ENCODE measurements around the gene NKAIN4.
"Not testable (repeated sequence)": the region's sequence is repeated elsewhere in the genome, so short reads cannot be mapped to it uniquely, and the experiment has no call there.

NKAIN4 gene

GRCh38 chr20:63255931-63256704 is 1.9 kb upstream of the NKAIN4 start:
- no peak for DNase-seq

DNA sequence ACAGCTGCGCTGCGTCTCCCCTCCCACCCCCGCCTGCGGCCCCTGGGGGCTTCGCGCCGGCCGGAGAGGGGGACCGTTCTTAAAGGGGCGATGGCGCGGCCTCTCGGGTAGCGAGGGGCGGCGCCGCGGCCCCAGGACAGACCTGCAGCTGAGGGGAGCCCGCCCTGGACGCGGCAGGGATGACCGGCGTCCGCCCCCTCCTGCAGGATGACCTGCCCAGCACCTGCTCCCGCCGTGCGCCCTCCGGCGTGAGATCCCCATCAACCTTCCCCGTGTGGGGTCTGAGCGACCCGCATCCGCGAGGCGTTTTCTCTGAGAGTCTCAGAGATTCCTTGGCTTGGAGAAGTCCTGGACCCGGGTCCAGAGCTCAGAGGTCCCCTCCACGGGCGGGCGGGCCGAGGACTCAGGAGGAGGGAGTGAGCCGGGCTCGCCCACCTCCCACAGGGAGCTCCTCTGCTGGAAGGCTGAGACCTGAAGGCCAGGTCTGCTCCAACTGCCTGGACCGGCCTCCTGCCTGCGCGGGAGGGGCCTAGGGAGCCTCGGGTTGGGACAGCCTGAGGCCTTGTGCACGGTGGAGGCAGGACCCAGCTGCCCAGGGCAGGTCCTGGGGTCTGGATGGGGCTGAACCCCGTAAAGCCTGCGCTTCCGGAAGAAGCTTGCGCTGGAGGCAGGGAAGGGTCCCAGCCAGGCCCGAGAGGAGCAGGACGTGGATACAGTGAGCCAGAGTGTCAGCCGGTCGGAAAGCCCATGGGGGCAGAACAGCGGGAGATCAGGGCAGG is 532 bp upstream of the NKAIN4 start:
- no peak for DNase-seq

GRCh38 chr20:63253438-63254231 is 628 bp downstream of the NKAIN4 start:
- no peak for DNase-seq

DNA sequence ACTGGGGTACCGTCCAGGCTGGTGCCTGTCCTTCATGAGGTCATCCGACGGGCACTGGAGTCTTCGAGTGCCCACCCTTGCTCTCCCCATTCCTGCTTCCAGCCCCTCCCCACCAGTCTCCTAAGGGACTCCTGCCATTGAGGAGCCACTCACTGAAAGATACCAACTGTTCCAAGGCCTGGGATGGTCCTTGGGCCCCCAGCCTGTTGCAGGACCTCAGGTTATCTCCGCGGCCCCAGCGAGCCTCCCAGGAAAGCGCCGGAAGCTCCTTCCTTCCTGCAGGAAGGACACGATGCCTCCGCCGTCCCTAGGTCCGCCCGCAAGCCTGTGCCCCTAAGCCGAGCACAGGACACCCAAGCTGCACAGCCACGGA is 1.2 kb downstream of the NKAIN4 start:
- DNase-seq: no peak

DNA sequence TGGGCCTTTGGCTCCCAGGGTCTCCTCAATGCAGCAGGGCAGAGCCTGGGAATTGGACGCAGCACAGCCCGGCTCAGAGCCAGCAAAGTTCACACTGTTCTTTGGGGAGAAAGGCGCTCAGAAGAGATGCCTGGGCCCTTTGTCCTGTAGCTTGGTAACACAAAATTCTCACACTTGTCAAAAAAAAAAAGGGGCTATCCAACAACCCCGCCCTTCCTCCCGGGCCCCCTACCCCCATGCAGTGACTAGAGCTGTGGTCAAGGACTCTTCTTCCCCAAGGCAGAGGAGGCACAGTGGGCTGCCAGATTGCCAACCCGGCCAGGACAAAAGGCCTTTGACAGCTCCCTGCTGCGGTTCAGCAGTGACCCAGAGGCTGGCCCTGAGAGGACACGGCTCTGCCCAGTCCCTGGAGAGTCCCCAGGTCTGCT is 2.0 kb downstream of the NKAIN4 start:
- no peak for DNase-seq

- not testable (repeated sequence) for DNase-seq
Measured at GRCh38 chr20:63251350-63251749, 2.9 kb downstream of the NKAIN4 start.

GRCh38 chr20:63249891-63250290 is 4.4 kb downstream of the NKAIN4 start:
- no peak for DNase-seq

DNA sequence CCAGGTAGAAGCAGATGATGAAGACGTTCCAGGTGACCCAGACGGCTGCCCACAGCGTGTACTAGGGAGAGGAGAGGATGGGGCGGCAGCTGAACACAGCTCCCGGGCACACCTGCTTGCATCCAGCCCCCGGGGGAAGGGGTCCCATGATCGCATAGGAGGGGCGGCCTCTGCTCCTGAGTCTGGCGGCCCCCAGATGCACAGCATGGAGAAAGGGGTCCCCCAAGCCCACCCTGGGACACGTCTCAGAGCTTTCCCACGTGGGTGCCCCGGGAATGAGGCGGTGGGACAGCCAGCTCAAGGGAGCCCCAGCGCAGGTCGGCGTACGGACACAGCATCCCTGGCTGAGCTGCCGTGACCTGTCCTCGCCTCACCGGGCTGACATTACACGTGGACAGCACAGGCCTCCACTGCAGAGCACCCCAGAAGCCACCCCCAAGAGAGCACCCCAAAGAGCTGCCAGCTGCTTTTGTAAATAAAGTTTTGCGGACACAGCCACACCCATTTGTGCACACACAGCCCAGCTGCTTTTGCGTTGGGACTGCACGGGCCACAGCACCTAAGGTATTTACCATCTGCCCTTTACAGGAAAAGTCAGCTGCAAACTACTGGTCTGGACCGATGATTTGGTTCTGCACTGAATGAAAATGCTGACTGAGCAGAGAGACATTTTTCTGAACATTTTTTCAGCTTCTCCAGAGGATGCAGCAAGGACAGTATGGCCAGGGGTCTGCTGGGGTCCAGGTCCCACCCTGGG is 5.2 kb downstream of the NKAIN4 start:
- DNase-seq: no peak

DNA sequence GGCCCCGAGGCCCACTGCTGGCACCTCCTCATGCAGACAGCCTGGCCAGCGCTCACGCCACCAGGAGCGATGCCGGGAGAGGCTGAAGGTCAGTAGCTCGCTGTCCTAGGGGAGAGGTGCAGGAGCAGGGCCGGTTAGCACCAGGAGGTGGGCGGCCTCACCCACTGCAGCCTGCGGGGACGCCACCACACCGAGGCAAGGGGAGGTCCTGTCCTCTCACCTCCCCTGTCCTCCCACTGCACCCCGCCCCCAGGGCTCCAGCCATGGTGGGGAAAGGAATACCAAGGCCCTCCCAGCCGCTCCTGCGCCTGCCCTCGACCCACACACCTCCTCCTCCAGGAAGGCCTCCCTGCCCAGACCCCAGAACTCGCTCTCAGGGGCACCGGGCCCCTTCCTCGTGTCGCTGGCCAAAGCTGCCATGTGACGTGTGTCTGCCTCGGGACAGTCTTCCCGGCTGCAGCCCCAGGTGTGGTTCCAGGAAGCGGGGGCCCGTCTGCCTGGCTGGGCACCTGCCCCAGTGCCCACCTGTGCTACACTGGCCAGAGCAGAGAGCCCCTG is 6.5 kb downstream of the NKAIN4 start:
- DNase-seq: no peak

- DNase-seq: no peak
Measured at GRCh38 chr20:63246490-63247288, 7.6 kb downstream of the NKAIN4 start.

- DNase-seq: no peak
Measured at GRCh38 chr20:63244468-63244867, 9.8 kb downstream of the NKAIN4 start.

GRCh38 chr20:63243604-63244247 is 10.5 kb downstream of the NKAIN4 start:
- no peak for DNase-seq

GRCh38 chr20:63242736-63243135 is 11.5 kb downstream of the NKAIN4 start:
- DNase-seq: no peak

DNA sequence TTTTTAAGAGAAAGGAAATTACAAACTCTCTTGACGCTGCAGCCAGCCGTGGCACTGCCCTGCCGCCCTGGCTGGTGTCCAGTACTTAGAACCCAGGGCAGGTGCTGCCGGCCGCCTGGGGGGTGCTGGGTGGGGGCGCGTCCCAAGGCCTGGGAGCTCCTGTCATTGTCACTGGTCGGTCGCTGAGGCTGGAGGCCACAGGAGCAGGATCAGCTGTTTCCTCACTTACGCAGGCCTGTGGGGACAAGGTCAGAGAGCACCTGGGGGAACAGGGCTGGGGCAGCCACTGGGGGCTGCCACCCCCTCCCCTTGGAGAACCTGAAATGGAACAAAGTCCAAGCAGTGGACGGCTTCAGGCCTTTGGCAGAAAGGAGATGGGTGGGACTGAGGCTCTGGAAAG is 13.0 kb downstream of the NKAIN4 start:
- DNase-seq: no peak

DNA sequence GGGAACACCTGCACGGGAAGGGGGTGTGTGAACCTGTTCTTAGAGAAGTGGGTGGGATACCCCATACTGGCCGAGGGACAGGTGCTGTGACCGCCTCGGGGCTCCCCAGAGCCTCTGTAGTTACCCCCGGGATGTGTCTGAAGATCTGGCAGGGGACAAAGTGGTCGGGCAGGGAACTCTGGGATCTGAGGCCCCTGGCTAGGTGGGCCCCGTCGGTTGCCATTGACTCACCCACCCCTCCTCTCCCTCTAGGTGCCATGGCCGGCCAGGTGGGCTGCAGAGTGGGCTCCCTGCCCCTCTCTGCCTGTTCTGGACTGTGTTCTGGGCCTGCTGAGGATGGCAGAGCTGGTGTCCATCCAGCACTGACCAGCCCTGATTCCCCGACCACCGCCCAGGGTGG is 14.3 kb downstream of the NKAIN4 start:
- DNase-seq: no peak

DNA sequence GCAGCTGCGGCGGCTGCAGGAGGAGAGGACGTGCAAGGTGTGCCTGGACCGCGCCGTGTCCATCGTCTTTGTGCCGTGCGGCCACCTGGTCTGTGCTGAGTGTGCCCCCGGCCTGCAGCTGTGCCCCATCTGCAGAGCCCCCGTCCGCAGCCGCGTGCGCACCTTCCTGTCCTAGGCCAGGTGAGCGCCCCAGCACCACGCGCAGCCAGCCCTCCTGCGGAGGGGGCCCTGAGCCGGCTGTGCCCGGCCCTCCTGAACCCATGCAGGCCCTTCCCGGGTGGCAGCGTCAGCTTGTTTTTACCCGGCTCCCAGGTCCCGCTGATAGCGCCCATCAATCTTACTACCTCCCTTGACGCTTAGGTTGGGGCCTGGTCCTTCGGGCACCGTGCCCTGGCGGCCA is 14.8 kb downstream of the NKAIN4 start:
- DNase-seq: no peak

DNA sequence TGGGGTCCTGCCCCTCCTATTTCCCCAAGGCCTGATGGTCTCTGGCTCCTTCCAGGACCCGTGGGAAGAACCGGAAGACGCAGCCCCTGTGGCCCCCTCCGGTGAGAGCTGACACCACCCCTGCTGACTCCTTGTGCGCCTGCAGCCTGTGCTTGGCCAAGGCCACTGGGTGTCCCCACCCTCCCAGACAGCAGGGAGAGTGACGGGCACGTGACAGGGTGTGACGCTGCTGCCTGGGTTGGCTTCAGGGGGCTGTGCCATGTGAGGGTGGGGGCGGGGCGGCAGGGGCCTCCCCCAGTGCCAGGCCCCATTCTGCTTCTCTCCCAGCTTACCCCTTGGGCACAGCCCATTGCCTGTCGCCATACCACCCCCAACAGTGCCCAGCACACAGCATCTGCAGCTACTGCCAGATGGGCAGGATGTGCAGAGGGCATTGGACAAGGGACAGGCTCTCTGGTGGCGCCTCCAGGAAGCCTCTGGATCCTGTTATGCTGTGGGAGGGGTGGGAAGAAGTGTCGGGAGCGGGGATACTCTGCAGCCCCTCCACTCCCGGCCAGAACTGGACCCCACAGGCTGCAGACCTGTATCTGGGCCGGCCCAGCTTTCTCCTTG is 15.6 kb downstream of the NKAIN4 start:
- DNase-seq: no peak

GRCh38 chr20:63238031-63238430 is 16.2 kb downstream of the NKAIN4 start:
- DNase-seq: no peak

GRCh38 chr20:63236116-63236837 is 18.0 kb downstream of the NKAIN4 start:
- DNase-seq: no peak

All from NCI-H1417 treated with DMSO at 0.1 percent for 48 hours (cell line).